Coronary artery (tissue), 2 donors: ENCODE results near the gene ATP5MG.

Source experiments
- DNase-seq: peaks from one replicate; pipeline ENCODE4 v3.0.0-alpha.2; 2017; ENCODE audit warnings: low spot score
- H3K27ac ChIP-seq, 2 donors: fragments of 200-600 bp; sonication (generic); one replicate each; pipeline ENCODE4 v1.5.1; 2016 to 2019
- H3K4me3 ChIP-seq: fragments of 200-600 bp; sonication (generic); 2 replicates; pipeline ENCODE4 v1.5.1; 2016; ENCODE audit warnings: mild to moderate bottlenecking, moderate library complexity
- CTCF ChIP-seq: fragments of 200-600 bp; sonication (generic); IDR thresholded peaks from one replicate; pipeline ENCODE4 v1.5.1; 2019; ENCODE audit warnings: antibody characterized with exemption

The ATP5MG gene

GRCh38 chr11:118442301-118442700 lies 40.9 kb downstream of the ATP5MG start:
- DNase-seq = no peak
- no peak overlapping the region for H3K27ac ChIP-seq
- H3K4me3 ChIP-seq = no peak overlapping the region
- no peak for TF ChIP-seq CTCF

- Histone ChIP-seq H3K4me3 (no peak overlapping the region), H3K27ac (no peak overlapping the region)
- no peak for DNase-seq
- no peak for TF ChIP-seq CTCF
Observed at GRCh38 chr11:118442908-118443589, 41.6 kb downstream of the ATP5MG start.

- H3K27ac ChIP-seq = no peak overlapping the region
- TF ChIP-seq CTCF = no peak
Observed at GRCh38 chr11:118443590-118444218, 42.3 kb downstream of the ATP5MG start.

GRCh38 chr11:118447423-118447822 lies 46.0 kb downstream of the ATP5MG start:
- no peak for DNase-seq
- Histone ChIP-seq H3K4me3 (no peak overlapping the region), H3K27ac (no peak overlapping the region)
- TF ChIP-seq CTCF = no peak

More at GRCh38 chr11:118443590-118444218, 42.3 kb downstream of the ATP5MG start:
- no peak for DNase-seq
- H3K4me3 ChIP-seq = no peak overlapping the region

- Histone ChIP-seq H3K4me3 (no peak overlapping the region), H3K27ac (no peak overlapping the region)
- no peak for DNase-seq
- TF ChIP-seq CTCF = no peak
Observed at GRCh38 chr11:118448294-118448693, 46.9 kb downstream of the ATP5MG start.

GRCh38 chr11:118449316-118449918 lies 48.0 kb downstream of the ATP5MG start:
- TF ChIP-seq CTCF = no peak
- no peak overlapping the region for H3K4me3 ChIP-seq
- no peak for DNase-seq
- H3K27ac ChIP-seq = no peak overlapping the region

GRCh38 chr11:118450451-118450850 lies 49.0 kb downstream of the ATP5MG start:
- TF ChIP-seq CTCF = no peak
- H3K4me3 ChIP-seq = no peak overlapping the region
- no peak for DNase-seq
- no peak overlapping the region for H3K27ac ChIP-seq
